ENCODE measurements around the gene TRAPPC5.

The TRAPPC5 gene

DNA sequence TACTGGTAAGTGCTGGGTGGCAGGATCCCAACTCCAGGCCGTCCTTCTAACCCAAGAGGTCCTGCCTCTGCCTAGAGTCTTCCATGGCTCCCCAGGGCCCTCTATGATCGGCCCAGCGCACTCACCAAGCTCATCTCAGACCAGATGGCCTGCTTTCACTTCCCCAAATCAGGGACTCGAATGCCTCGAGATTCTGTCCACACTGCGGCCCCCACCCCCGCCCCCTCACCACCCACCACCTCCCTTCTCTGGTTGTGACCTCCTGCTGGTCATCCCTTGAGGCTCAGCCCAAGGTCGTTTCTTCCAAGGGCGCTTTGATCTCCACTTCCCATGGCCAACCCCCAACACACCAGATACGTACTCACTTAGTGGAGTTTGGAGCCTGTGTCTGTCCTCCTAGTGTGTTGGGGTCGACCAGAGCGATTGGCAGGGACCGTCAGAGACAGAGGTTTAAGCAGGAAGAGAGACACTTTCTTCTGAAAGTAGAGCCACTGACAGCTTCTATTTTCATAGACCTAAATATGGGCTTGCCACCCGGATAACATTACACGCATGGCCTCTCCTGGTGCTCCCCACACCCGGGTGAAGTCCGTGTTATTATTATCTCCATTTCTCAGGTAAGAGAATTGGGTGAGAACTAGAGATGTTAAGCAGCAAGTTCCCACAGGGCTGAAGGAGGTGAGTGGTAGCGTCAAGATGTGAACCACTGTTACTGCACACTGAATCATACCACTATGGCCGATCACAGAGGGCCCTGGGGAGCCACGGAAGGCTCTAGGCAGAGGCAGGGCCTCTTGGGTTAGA, 21.2 kb downstream of the TRAPPC5 start, which contains the start of gene FCER2:
Gene FCER2 (minus strand): TSS at position 478 of the 804 bp plus-strand sequence. CDS start 2,371 bp downstream, outside the sequence.
- DNase-seq: no peak

GRCh38 chr19:7703332-7703731, 22.7 kb downstream of the TRAPPC5 start:
- no peak for DNase-seq

DNA sequence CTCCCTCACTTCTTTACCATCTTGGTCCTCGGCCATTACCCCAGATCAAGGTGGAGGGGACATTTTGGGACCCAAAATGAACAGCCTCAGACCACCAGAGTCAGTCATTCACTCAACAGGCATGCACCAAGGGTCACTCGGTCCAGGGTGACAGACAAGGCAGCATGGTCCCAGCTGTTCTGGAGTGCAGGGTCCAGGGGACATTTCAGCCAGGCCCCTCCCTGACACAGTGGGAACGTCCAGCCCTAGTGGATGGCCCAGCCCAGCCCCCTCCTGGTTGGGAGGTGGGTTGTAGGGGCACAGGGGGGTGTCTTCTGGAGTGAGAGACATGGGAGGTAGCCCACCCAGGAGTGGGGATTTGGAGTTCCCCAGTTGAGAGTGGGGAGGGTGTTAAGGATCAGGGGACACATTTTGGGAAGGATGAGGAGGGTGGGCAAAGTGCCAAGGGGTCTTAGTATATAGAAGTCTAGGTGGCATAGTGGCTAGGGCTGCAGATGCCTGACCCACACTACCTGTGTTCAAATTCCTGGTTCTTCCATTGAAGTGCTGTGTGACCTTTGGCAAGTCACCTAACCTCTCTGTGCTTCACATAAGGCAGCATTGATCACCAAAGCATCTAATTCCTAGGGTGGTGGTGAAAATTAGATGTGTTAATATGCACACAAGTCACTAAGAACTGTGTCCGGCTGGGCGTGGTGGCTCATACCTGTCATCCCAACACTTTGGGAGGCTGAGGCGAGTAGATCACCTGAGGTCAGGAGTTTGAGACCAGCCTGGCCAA, 23.8 kb downstream of the TRAPPC5 start:
- no peak for DNase-seq

GRCh38 chr19:7705387-7706187, 25.0 kb downstream of the TRAPPC5 start:
- peak; percentile 84 for DNase-seq

- DNase-seq: no peak
Observed at GRCh38 chr19:7706188-7706954, 25.7 kb downstream of the TRAPPC5 start.

GRCh38 chr19:7706955-7707456, 26.4 kb downstream of the TRAPPC5 start:
- DNase-seq: no peak

- no peak for DNase-seq
Observed at GRCh38 chr19:7709932-7710460, 29.4 kb downstream of the TRAPPC5 start.

- no peak for DNase-seq
Observed at GRCh38 chr19:7710616-7711015, 30.0 kb downstream of the TRAPPC5 start.

- DNase-seq: no peak
Observed at GRCh38 chr19:7715671-7716070, 35.0 kb downstream of the TRAPPC5 start.

DNA sequence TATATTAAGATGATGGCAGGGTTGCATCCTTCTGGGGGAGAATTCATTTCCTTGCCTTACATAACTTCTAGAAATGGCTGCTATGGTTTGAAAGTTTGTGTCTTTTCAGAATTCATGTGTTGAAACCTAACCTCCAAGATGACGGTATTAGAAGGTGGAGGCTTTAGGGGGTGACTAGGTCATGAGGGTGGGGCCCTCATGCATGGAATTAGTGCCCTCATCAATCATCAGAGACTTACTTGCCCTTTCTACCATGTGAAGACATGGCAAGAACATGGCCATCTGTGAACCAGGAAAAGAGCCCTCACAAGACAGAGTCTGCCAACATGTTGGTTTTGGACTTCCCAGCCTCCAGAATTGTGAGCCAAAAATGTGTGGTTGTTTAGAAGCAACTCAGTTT, 36.1 kb downstream of the TRAPPC5 start:
- no peak for DNase-seq

- DNase-seq: no peak
Observed at GRCh38 chr19:7718668-7719067, 38.0 kb downstream of the TRAPPC5 start.

DNA sequence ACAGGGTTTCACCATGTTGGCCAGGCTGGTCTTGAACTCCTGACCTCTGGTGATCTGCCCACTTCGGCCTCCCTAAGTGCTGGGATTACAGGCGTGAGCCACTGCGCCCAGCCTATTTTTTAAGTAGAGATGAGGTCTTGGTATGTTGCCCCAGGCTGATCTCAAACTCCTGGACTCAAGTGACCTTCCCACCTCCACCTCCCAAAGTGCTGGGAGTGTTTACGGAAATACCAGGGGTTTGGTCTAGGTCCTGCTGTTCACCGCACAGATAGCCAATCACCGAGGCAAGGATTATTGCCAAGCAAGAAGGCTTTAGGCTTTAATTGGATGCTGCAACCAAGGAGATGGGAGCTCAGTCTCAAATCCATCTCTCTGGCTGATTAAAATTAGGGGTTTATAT, 39.7 kb downstream of the TRAPPC5 start:
- no peak for DNase-seq

GRCh38 chr19:7722231-7722651, 41.6 kb downstream of the TRAPPC5 start:
- no peak for DNase-seq

GRCh38 chr19:7725791-7726190, 45.2 kb downstream of the TRAPPC5 start:
- DNase-seq: no peak

DNA sequence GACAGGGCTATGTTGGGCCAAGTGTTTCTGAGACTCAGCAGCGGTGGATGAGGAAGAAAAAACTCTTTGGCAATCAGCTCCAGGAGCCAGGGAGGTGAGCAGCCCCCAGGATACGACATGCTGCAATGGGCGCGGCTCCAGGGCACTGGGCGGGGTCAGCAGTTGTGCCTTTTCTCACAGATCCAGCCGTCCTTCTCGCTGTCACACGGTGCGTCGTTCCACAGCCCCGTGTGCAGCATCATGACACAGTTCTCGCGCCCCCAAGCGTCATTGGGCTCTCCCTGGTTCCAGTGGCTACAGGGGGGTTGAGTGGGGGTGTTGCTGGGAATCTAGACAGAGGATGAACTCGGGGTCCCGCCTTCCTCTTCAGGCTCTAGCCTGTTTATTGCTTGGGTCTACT, 48.6 kb downstream of the TRAPPC5 start:
- no peak for DNase-seq

GRCh38 chr19:7729831-7730285, 49.2 kb downstream of the TRAPPC5 start:
- no peak for DNase-seq

DNA sequence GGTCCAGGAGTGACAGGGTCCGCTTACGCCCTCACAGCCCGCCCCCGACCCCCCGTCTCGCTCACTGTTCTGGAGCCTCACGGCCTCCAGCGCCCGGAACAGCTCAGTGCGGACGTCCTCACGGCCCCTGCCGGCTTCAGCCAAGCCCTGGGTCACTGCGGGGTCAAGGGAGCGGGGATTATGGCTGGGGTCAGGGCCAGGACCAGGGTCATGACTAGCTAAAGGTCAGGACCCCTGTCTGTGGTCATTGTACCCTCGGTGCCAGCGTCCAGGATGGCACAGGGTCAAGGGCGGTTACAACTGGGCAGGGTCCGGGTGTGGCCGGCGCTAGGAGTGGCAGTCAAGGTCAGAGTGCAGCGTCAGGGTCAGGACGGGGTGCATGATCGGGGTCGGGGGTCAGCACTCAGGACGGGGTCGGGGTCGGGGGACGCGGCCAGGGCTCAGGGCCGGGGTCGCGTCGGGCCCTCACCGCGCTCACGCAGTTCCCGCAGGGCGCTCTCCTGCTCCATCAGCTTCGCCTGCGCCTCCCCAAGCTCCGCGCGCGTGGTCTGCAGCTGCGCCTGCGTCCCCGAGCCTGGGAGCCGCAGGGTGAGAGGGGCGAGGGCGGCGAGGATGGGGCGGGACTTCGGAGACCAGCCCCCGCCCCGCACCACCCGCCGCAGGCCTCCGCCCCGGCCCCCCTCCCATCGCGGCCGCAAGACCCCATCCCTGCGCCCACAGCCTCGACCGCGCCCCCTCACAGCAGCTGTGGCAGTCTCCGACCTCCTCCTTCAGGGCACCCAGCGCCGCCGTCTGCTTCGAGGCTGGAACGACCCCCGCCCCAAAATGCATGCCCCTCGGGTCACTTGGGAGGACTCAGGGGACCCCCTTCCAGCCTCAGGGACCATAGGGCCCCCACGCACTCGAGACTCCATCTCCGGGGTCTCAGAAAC, 49.9 kb downstream of the TRAPPC5 start:
- DNase-seq: no peak

DNA sequence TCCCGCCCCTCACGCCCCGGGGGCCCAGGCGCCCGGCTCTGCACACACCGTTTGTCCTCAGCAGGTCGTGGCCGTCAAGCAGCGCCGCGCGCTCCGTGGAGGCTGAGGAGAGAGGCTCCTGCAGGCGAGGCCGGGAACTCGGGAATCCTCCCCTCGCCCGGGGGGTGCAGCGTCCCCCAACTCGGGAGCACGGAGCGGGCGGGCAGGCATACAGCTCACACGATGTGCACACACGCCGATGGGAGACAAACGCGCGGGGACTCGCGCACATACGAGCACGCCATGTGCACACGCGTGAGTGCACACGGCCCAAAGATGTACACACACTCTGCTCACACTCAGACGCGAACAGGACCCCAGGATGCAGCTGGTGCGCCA, 50.6 kb downstream of the TRAPPC5 start:
- no peak for DNase-seq

DNA sequence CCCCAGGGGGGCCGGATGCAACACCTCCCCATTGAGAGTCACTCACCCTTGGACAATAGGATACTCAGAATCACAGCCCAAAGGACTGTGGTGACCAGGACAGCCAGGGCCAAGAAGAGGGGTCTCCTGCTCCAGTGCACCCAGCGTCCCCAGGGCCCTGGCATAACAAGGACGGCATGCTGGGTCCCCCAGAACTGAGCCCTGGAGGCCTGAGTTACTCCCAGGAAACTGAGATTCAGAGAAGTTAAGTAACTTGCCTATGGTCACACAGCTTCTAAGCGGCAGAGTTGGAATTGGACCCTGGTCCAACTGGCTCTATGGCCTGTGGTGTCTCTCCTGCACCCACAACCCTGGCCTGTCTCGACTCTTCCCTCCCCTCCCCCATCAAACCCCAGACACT, 51.0 kb downstream of the TRAPPC5 start:
- no peak for DNase-seq

- DNase-seq: no peak
Observed at GRCh38 chr19:7732045-7732444, 51.4 kb downstream of the TRAPPC5 start, which contains the start of gene CLEC4G. Gene CLEC4G (minus strand): TSS chr19:7732110. CDS start chr19:7732102, 8 bp downstream.

DNA sequence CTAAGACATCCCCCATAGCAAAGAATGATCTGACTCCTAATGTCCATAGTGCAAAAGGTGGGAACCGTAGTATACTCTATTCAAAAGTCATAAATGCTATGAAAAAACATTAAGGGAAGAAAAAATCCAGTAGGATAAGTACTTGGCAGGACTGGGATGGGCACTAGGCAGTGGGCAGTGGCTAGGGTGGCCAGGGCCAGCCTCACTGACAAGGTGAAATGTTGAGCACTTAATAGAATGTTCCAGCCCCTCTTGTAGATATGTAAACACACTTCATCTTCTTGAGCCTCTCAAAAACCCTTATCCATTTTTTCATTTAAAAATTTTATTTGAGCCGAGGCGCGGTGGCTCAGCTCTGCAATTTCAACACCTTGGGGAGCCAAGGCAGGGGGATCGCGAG, 52.7 kb downstream of the TRAPPC5 start:
- no peak for DNase-seq
